ENCODE data around the gene HS3ST3A1.
"Not testable (repeated sequence)": the region's sequence is repeated elsewhere in the genome, so short reads cannot be mapped to it uniquely, and the experiment has no call there.

HS3ST3A1 gene

GRCh38 chr17:13520899-13521572 is 80.7 kb downstream of the HS3ST3A1 start:
- no peaks in the 10 kb centered on the region for H3K36me3 ChIP-seq (ENCODE audit: control insufficient read depth, insufficient read depth, low read length)
- no peaks in the 10 kb centered on the region for H3K4me1 ChIP-seq (ENCODE audit: control insufficient read depth, insufficient read depth, low read length)
- no peaks in the 10 kb centered on the region for H3K9me3 ChIP-seq (ENCODE audit: control insufficient read depth, low read length)

GRCh38 chr17:13518261-13519000 is 83.3 kb downstream of the HS3ST3A1 start:
- Histone ChIP-seq H3K9ac (ENCODE audit: low read length) (no peak overlapping the region), H3K4me3 (ENCODE audit: low read length) (no peak overlapping the region), H3K9me3 (ENCODE audit: control insufficient read depth, low read length) (no peaks in the 10 kb centered on the region), H3K36me3 (ENCODE audit: control insufficient read depth, insufficient read depth, low read length) (no peaks in the 10 kb centered on the region), H3K4me1 (ENCODE audit: control insufficient read depth, insufficient read depth, low read length) (no peaks in the 10 kb centered on the region), H3K27me3 (ENCODE audit: control insufficient read depth, insufficient read depth, low read length) (no peaks in the 10 kb centered on the region)

More at GRCh38 chr17:13520899-13521572, 80.7 kb downstream of the HS3ST3A1 start:
- no peak overlapping the region for H3K4me3 ChIP-seq (ENCODE audit: low read length)
- H3K9ac ChIP-seq (ENCODE audit: low read length), result no peak overlapping the region
- H3K27me3 ChIP-seq (ENCODE audit: control insufficient read depth, insufficient read depth, low read length), result no peaks in the 10 kb centered on the region

- H3K27me3 ChIP-seq (ENCODE audit: control insufficient read depth, insufficient read depth, low read length), result no peaks in the 10 kb centered on the region
- H3K36me3 ChIP-seq (ENCODE audit: control insufficient read depth, insufficient read depth, low read length), result no peaks in the 10 kb centered on the region
- no peaks in the 10 kb centered on the region for H3K4me1 ChIP-seq (ENCODE audit: control insufficient read depth, insufficient read depth, low read length)
- H3K9ac ChIP-seq (ENCODE audit: low read length), result no peak overlapping the region
- no peaks in the 10 kb centered on the region for H3K9me3 ChIP-seq (ENCODE audit: control insufficient read depth, low read length)
- no peak overlapping the region for H3K4me3 ChIP-seq (ENCODE audit: low read length)
Observed at GRCh38 chr17:13513039-13513405, 88.7 kb downstream of the HS3ST3A1 start.

GRCh38 chr17:13510062-13510461 is 91.7 kb downstream of the HS3ST3A1 start:
- H3K36me3 ChIP-seq (ENCODE audit: control insufficient read depth, insufficient read depth, low read length), result no peaks in the 10 kb centered on the region
- H3K9me3 ChIP-seq (ENCODE audit: control insufficient read depth, low read length), result no peaks in the 10 kb centered on the region
- no peaks in the 10 kb centered on the region for H3K27me3 ChIP-seq (ENCODE audit: control insufficient read depth, insufficient read depth, low read length)
- no peaks in the 10 kb centered on the region for H3K4me1 ChIP-seq (ENCODE audit: control insufficient read depth, insufficient read depth, low read length)
- H3K4me3 ChIP-seq (ENCODE audit: low read length), result no peak overlapping the region
- H3K9ac ChIP-seq (ENCODE audit: low read length), result no peak overlapping the region

- H3K4me3 ChIP-seq (ENCODE audit: low read length), result no peak overlapping the region
- no peaks in the 10 kb centered on the region for H3K36me3 ChIP-seq (ENCODE audit: control insufficient read depth, insufficient read depth, low read length)
- no peaks in the 10 kb centered on the region for H3K9me3 ChIP-seq (ENCODE audit: control insufficient read depth, low read length)
- H3K4me1 ChIP-seq (ENCODE audit: control insufficient read depth, insufficient read depth, low read length), result no peaks in the 10 kb centered on the region
- no peaks in the 10 kb centered on the region for H3K27me3 ChIP-seq (ENCODE audit: control insufficient read depth, insufficient read depth, low read length)
- no peak overlapping the region for H3K9ac ChIP-seq (ENCODE audit: low read length)
Observed at GRCh38 chr17:13509527-13509926, 92.2 kb downstream of the HS3ST3A1 start.

GRCh38 chr17:13508896-13509295 is 92.8 kb downstream of the HS3ST3A1 start:
- Histone ChIP-seq H3K4me3 (ENCODE audit: low read length) (no peak overlapping the region), H3K27me3 (ENCODE audit: control insufficient read depth, insufficient read depth, low read length) (no peaks in the 10 kb centered on the region), H3K9me3 (ENCODE audit: control insufficient read depth, low read length) (no peaks in the 10 kb centered on the region), H3K4me1 (ENCODE audit: control insufficient read depth, insufficient read depth, low read length) (no peaks in the 10 kb centered on the region), H3K36me3 (ENCODE audit: control insufficient read depth, insufficient read depth, low read length) (no peaks in the 10 kb centered on the region), H3K9ac (ENCODE audit: low read length) (no peak overlapping the region)

GRCh38 chr17:13503526-13503925 is 98.2 kb downstream of the HS3ST3A1 start:
- no peaks in the 10 kb centered on the region for H3K4me1 ChIP-seq (ENCODE audit: control insufficient read depth, insufficient read depth, low read length)
- H3K36me3 ChIP-seq (ENCODE audit: control insufficient read depth, insufficient read depth, low read length), result no peaks in the 10 kb centered on the region
- H3K9ac ChIP-seq (ENCODE audit: low read length), result no peak overlapping the region
- H3K9me3 ChIP-seq (ENCODE audit: control insufficient read depth, low read length), result no peaks in the 10 kb centered on the region
- no peak overlapping the region for H3K4me3 ChIP-seq (ENCODE audit: low read length)
- no peaks in the 10 kb centered on the region for H3K27me3 ChIP-seq (ENCODE audit: control insufficient read depth, insufficient read depth, low read length)

GRCh38 chr17:13502263-13502662 is 99.5 kb downstream of the HS3ST3A1 start:
- no peak overlapping the region for H3K4me3 ChIP-seq (ENCODE audit: low read length)
- no peaks in the 10 kb centered on the region for H3K9me3 ChIP-seq (ENCODE audit: control insufficient read depth, low read length)
- H3K27me3 ChIP-seq (ENCODE audit: control insufficient read depth, insufficient read depth, low read length), result no peaks in the 10 kb centered on the region
- no peak overlapping the region for H3K9ac ChIP-seq (ENCODE audit: low read length)
- no peaks in the 10 kb centered on the region for H3K36me3 ChIP-seq (ENCODE audit: control insufficient read depth, insufficient read depth, low read length)
- no peaks in the 10 kb centered on the region for H3K4me1 ChIP-seq (ENCODE audit: control insufficient read depth, insufficient read depth, low read length)

GRCh38 chr17:13500947-13501346 is 100.8 kb downstream of the HS3ST3A1 start:
- H3K4me3 ChIP-seq (ENCODE audit: low read length), result no peak overlapping the region
- H3K27me3 ChIP-seq (ENCODE audit: control insufficient read depth, insufficient read depth, low read length), result no peaks in the 10 kb centered on the region
- H3K4me1 ChIP-seq (ENCODE audit: control insufficient read depth, insufficient read depth, low read length), result no peaks in the 10 kb centered on the region
- no peak overlapping the region for H3K9ac ChIP-seq (ENCODE audit: low read length)
- H3K36me3 ChIP-seq (ENCODE audit: control insufficient read depth, insufficient read depth, low read length), result no peaks in the 10 kb centered on the region
- H3K9me3 ChIP-seq (ENCODE audit: control insufficient read depth, low read length), result no peaks in the 10 kb centered on the region

GRCh38 chr17:13498184-13498583 is 103.5 kb downstream of the HS3ST3A1 start:
- H3K4me1 ChIP-seq (ENCODE audit: control insufficient read depth, insufficient read depth, low read length), result no peaks in the 10 kb centered on the region
- no peaks in the 10 kb centered on the region for H3K9me3 ChIP-seq (ENCODE audit: control insufficient read depth, low read length)
- no peaks in the 10 kb centered on the region for H3K36me3 ChIP-seq (ENCODE audit: control insufficient read depth, insufficient read depth, low read length)
- no peak overlapping the region for H3K4me3 ChIP-seq (ENCODE audit: low read length)
- H3K9ac ChIP-seq (ENCODE audit: low read length), result no peak overlapping the region
- no peaks in the 10 kb centered on the region for H3K27me3 ChIP-seq (ENCODE audit: control insufficient read depth, insufficient read depth, low read length)

GRCh38 chr17:13496553-13497056 is 105.1 kb downstream of the HS3ST3A1 start:
- H3K27me3 ChIP-seq (ENCODE audit: control insufficient read depth, insufficient read depth, low read length); H3K4me1 ChIP-seq (ENCODE audit: control insufficient read depth, insufficient read depth, low read length); H3K9ac ChIP-seq (ENCODE audit: low read length); H3K36me3 ChIP-seq (ENCODE audit: control insufficient read depth, insufficient read depth, low read length); H3K4me3 ChIP-seq (ENCODE audit: low read length); H3K9me3 ChIP-seq (ENCODE audit: control insufficient read depth, low read length): not testable (repeated sequence)

GRCh38 chr17:13495423-13495822 is 106.3 kb downstream of the HS3ST3A1 start:
- Histone ChIP-seq H3K9me3 (ENCODE audit: control insufficient read depth, low read length) (no peaks in the 10 kb centered on the region), H3K4me3 (ENCODE audit: low read length) (no peak overlapping the region), H3K36me3 (ENCODE audit: control insufficient read depth, insufficient read depth, low read length) (no peaks in the 10 kb centered on the region), H3K9ac (ENCODE audit: low read length) (no peak overlapping the region), H3K27me3 (ENCODE audit: control insufficient read depth, insufficient read depth, low read length) (no peaks in the 10 kb centered on the region), H3K4me1 (ENCODE audit: control insufficient read depth, insufficient read depth, low read length) (no peaks in the 10 kb centered on the region)
